Mesenchymal stem cell (in vitro differentiated cells and primary cell): Measurements from ENCODE around the gene GPX4.

Experiments
- DNase-seq: peaks from one replicate; pipeline ENCODE4 v3.0.0-alpha.2; 2013
- H2AFZ ChIP-seq: one replicate; pipeline ENCODE4 v1.6.1; 2013; ENCODE audit warnings: low read depth, mild to moderate bottlenecking, control low read depth, inconsistent platforms, low read length, moderate library complexity
- H2AK5ac ChIP-seq: 2 replicates; pipeline ENCODE4 v1.6.1; 2013; ENCODE audit warnings: low read length, moderate library complexity, mild to moderate bottlenecking, inconsistent platforms; ENCODE audit not compliant: severe bottlenecking
- H2BK120ac ChIP-seq: one replicate; pipeline ENCODE4 v1.6.1; 2013; ENCODE audit warnings: low read depth, mild to moderate bottlenecking, inconsistent platforms, low read length, moderate library complexity
- H2BK12ac ChIP-seq, 2 experiments: one replicate each; pipeline ENCODE4 v1.6.1; 2013; ENCODE audit warnings: inconsistent platforms in 2 of 2, low read length in 2 of 2, mild to moderate bottlenecking in 2 of 2, moderate library complexity in 2 of 2, control low read depth in 1 of 2
- H2BK15ac ChIP-seq: one replicate; pipeline ENCODE4 v1.6.1; 2013; ENCODE audit warnings: mild to moderate bottlenecking, low read depth, inconsistent platforms; ENCODE audit not compliant: poor library complexity, severe bottlenecking
- H2BK5ac ChIP-seq: 2 replicates; pipeline ENCODE4 v1.6.1; 2013; ENCODE audit warnings: low read depth, mild to moderate bottlenecking, low read length, control low read depth, inconsistent platforms; ENCODE audit not compliant: poor library complexity, severe bottlenecking
- H3K14ac ChIP-seq, 2 experiments: one replicate each; pipeline ENCODE4 v1.6.1; 2013; ENCODE audit warnings: inconsistent platforms in 2 of 2, low read length in 2 of 2, control low read depth in 1 of 2, mild to moderate bottlenecking in 1 of 2, moderate library complexity in 1 of 2
- H3K18ac ChIP-seq, 2 experiments: one replicate each; pipeline ENCODE4 v1.6.1; 2013; ENCODE audit warnings: inconsistent platforms in 2 of 2, low read length in 2 of 2, control low read depth in 1 of 2, low read depth in 1 of 2, mild to moderate bottlenecking in 1 of 2
- H3K23ac ChIP-seq, 2 experiments: one replicate each; pipeline ENCODE4 v1.6.1; 2013; ENCODE audit warnings: inconsistent platforms in 2 of 2, low read length in 2 of 2, mild to moderate bottlenecking in 2 of 2, moderate library complexity in 2 of 2, control low read depth in 1 of 2
- H3K27ac ChIP-seq: 2 replicates; pipeline ENCODE4 v1.5.1; 2013; ENCODE audit warnings: mild to moderate bottlenecking, moderate library complexity, low read length, control low read depth, inconsistent platforms; ENCODE audit not compliant: poor library complexity, severe bottlenecking
- H3K27me3 ChIP-seq, 2 experiments: 2 replicates each; pipeline versions ENCODE4 v1.6.1 to v1.7.0; 2013; ENCODE audit warnings: low read length in 2 of 2, mild to moderate bottlenecking in 2 of 2, moderate library complexity in 2 of 2, control low read depth in 1 of 2, inconsistent platforms in 1 of 2; ENCODE audit not compliant: control insufficient read depth in 1 of 2, insufficient read depth in 1 of 2
- H3K36me3 ChIP-seq, 2 experiments: 2 replicates each; pipeline versions ENCODE4 v1.6.1 to v1.7.0; 2013; ENCODE audit warnings: low read length in 2 of 2, control low read depth in 1 of 2, inconsistent platforms in 1 of 2, low read depth in 1 of 2, mild to moderate bottlenecking in 1 of 2; ENCODE audit not compliant: insufficient read depth in 2 of 2, control insufficient read depth in 1 of 2
- H3K4ac ChIP-seq, 2 experiments: one replicate each; pipeline ENCODE4 v1.6.1; 2013; ENCODE audit warnings: inconsistent platforms in 2 of 2, low read length in 2 of 2, mild to moderate bottlenecking in 2 of 2, moderate library complexity in 2 of 2, control low read depth in 1 of 2, low read depth in 1 of 2
- H3K4me1 ChIP-seq: 2 replicates; pipeline ENCODE4 v1.6.1; 2013; ENCODE audit warnings: low read depth, low read length, control low read depth; ENCODE audit not compliant: control insufficient read depth, insufficient read depth
- H3K4me2 ChIP-seq: 2 replicates; pipeline ENCODE4 v1.6.1; 2013; ENCODE audit warnings: low read length, mild to moderate bottlenecking, inconsistent platforms; ENCODE audit not compliant: poor library complexity, severe bottlenecking
- H3K4me3 ChIP-seq, 2 experiments: 2 replicates each; pipeline versions ENCODE4 v1.5.1 to v1.7.0; 2013; ENCODE audit warnings: low read length in 2 of 2, mild to moderate bottlenecking in 2 of 2, control low read depth in 1 of 2, low read depth in 1 of 2; ENCODE audit not compliant: insufficient read depth in 1 of 2
- H3K79me1 ChIP-seq: replicated peaks from 2 replicates; pipeline ENCODE4 v1.6.1; 2013; ENCODE audit warnings: mild to moderate bottlenecking, control low read depth, low read length, inconsistent platforms; ENCODE audit not compliant: poor library complexity, severe bottlenecking
- H3K9ac ChIP-seq: 2 replicates; pipeline ENCODE4 v1.7.0; 2013; ENCODE audit warnings: mild to moderate bottlenecking, low read length, moderate library complexity
- H3K9me3 ChIP-seq: 2 replicates; pipeline ENCODE4 v1.7.0; 2013; ENCODE audit warnings: mild to moderate bottlenecking, low read length; ENCODE audit not compliant: control insufficient read depth
- H4K8ac ChIP-seq: one replicate; pipeline ENCODE4 v1.6.1; 2013; ENCODE audit warnings: inconsistent platforms, mild to moderate bottlenecking, low read length, moderate library complexity
- H4K91ac ChIP-seq: one replicate; pipeline ENCODE4 v1.6.1; 2013; ENCODE audit warnings: mild to moderate bottlenecking, low read length, inconsistent platforms
- whole genome bisulfite sequencing: methylation state at CpG from one replicate; pipeline ENCODE4 v1.1.7; 2013; ENCODE audit warnings: mixed read lengths; 5-methylcytosine and 5-hydroxymethylcytosine counted together

Gene GPX4

DNA sequence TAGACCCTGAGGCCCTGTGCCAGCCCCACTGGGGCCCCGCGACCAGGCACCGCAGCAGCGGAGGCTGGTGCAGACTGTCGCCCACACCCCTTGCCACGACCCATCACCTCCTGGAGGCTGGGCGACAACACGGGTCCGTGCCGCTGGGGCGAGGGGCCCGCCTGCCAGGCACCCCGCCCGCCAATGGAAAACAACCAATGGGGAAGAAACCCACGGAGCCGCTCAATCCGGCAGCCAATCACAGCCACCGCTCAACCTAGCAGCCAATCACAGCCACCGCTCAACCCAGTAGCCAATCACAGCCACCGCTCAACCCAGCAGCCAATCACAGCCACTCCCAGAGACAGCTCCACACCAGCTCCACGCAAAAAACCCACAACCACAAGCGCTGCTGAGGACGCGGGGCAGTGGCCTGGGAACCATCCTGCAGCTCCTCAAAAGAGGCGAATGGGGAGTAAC lies 29.7 kb downstream of the GPX4 start:
- DNase-seq, result no peak
- Histone ChIP-seq H4K8ac (peak overlapping the region; percentile 64), H2BK5ac (no peak overlapping the region), H3K79me1 (peaks cover 24% of the 10 kb centered on the region), H3K27me3 (no peaks in the 10 kb centered on the region), H2AK5ac (peak overlapping the region; percentile 89), H3K4me1 (peaks cover 54% of the 10 kb centered on the region), H2AFZ (no peak overlapping the region), H3K23ac (peak overlapping the region in 1 of 2 experiments; percentile 70), H2BK12ac (peak overlapping the region; percentile 69 to 70), H3K27ac (no peak overlapping the region), H3K36me3 (peaks cover 36 to 59% of the 10 kb centered on the region in 2 experiments), H3K9me3 (no peaks in the 10 kb centered on the region), H3K4me2 (no peak overlapping the region), H2BK15ac (peak overlapping the region; percentile 94), H3K18ac (peak overlapping the region; percentile 93 to 97), H3K14ac (peak overlapping the region in 1 of 2 experiments; percentile 79), H3K9ac (no peak overlapping the region), H2BK120ac (peak overlapping the region; percentile 90), H3K4ac (peak overlapping the region; percentile 84 to 94), H3K4me3 (no peak overlapping the region), H4K91ac (peak overlapping the region; percentile 95)
- WGBS, result 97% methylated on average over 25 of the region's 25 CpGs

DNA sequence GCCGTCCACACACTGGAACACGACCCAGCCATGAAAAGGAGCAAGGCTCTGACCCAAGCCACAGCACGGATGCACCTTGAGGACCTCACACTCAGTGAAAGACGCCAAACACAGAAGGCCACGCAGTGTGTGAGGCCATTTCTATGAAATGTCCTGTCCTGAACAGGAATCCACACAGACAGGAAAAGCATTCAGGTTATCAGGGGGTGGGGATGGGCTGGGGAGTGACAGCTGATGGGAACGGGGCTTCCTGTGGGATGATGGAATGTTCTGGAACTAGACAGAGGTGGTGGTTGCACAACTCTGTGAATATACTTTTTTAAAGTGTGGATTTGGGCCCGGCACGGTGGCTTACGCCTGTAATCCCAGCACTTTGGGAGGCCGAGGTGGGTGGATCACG lies 30.6 kb downstream of the GPX4 start:
- peak overlapping the region in 1 of 2 experiments; percentile 54 for H3K18ac ChIP-seq
- H3K4me2 ChIP-seq, result no peak overlapping the region
- no peak overlapping the region for H3K23ac ChIP-seq
- no peak overlapping the region for H2BK5ac ChIP-seq
- peaks cover 47% of the 10 kb centered on the region for H3K4me1 ChIP-seq
- WGBS, result 97% methylated on average over 11 of the region's 11 CpGs
- H2AK5ac ChIP-seq, result no peak overlapping the region
- no peak overlapping the region for H4K8ac ChIP-seq
- H2AFZ ChIP-seq, result no peak overlapping the region
- H4K91ac ChIP-seq, result no peak overlapping the region
- H3K79me1 ChIP-seq, result peaks cover 24% of the 10 kb centered on the region
- H3K9me3 ChIP-seq, result no peaks in the 10 kb centered on the region
- H3K4me3 ChIP-seq, result no peak overlapping the region
- H3K4ac ChIP-seq, result peak overlapping the region in 1 of 2 experiments; percentile 5
- H2BK15ac ChIP-seq, result no peak overlapping the region
- no peak for DNase-seq
- H3K27me3 ChIP-seq, result no peaks in the 10 kb centered on the region
- H2BK120ac ChIP-seq, result no peak overlapping the region
- H3K9ac ChIP-seq, result no peak overlapping the region
- peak overlapping the region in 1 of 2 experiments; percentile 46 for H2BK12ac ChIP-seq
- peak overlapping the region in 1 of 2 experiments; percentile 5 for H3K14ac ChIP-seq
- no peak overlapping the region for H3K27ac ChIP-seq
- peaks cover 41 to 65% of the 10 kb centered on the region in 2 experiments for H3K36me3 ChIP-seq

GRCh38 chr19:1135454-1135853 lies 31.7 kb downstream of the GPX4 start:
- H3K4me1 ChIP-seq, result peaks cover 40% of the 10 kb centered on the region
- H2AFZ ChIP-seq, result no peak overlapping the region
- WGBS, result 97% methylated on average over 17 of the region's 17 CpGs
- H3K23ac ChIP-seq, result no peak overlapping the region
- H3K4ac ChIP-seq, result no peak overlapping the region
- H2AK5ac ChIP-seq, result no peak overlapping the region
- H3K79me1 ChIP-seq, result peaks cover 26% of the 10 kb centered on the region
- no peak overlapping the region for H3K27ac ChIP-seq
- no peak overlapping the region for H3K4me2 ChIP-seq
- no peak overlapping the region for H3K4me3 ChIP-seq
- no peak overlapping the region for H4K91ac ChIP-seq
- no peak overlapping the region for H2BK15ac ChIP-seq
- peaks cover 34 to 63% of the 10 kb centered on the region in 2 experiments for H3K36me3 ChIP-seq
- H2BK5ac ChIP-seq, result no peak overlapping the region
- H3K27me3 ChIP-seq, result no peaks in the 10 kb centered on the region
- H4K8ac ChIP-seq, result no peak overlapping the region
- H3K18ac ChIP-seq, result no peak overlapping the region
- DNase-seq, result no peak
- H3K14ac ChIP-seq, result no peak overlapping the region
- H2BK120ac ChIP-seq, result no peak overlapping the region
- no peaks in the 10 kb centered on the region for H3K9me3 ChIP-seq
- H2BK12ac ChIP-seq, result peak overlapping the region in 1 of 2 experiments; percentile 29
- no peak overlapping the region for H3K9ac ChIP-seq

GRCh38 chr19:1136201-1136600 lies 32.4 kb downstream of the GPX4 start:
- Histone ChIP-seq H3K36me3 (peaks cover 38 to 67% of the 10 kb centered on the region in 2 experiments), H4K8ac (no peak overlapping the region), H4K91ac (no peak overlapping the region), H3K4me3 (no peak overlapping the region), H2BK12ac (no peak overlapping the region), H3K4me2 (no peak overlapping the region), H2AK5ac (no peak overlapping the region), H3K27me3 (no peaks in the 10 kb centered on the region), H3K23ac (no peak overlapping the region), H3K4me1 (peaks cover 34% of the 10 kb centered on the region), H3K9ac (no peak overlapping the region), H2BK15ac (no peak overlapping the region), H2BK120ac (no peak overlapping the region), H2AFZ (no peak overlapping the region), H3K14ac (no peak overlapping the region), H3K4ac (no peak overlapping the region), H2BK5ac (no peak overlapping the region), H3K27ac (no peak overlapping the region), H3K79me1 (peaks cover 28% of the 10 kb centered on the region), H3K9me3 (no peaks in the 10 kb centered on the region), H3K18ac (no peak overlapping the region)
- DNase-seq, result no peak
- WGBS, result 93% methylated on average over 12 of the region's 12 CpGs
